Aorta (tissue), 5 donors: Measurements from ENCODE around the gene SPPL3. TPM values are rescaled to one million over a fixed set of nuclear protein-coding genes. Genes with fewer than 3 reads are reported as not detected.
"Not testable (repeated sequence)": the region's sequence is repeated elsewhere in the genome, so short reads cannot be mapped to it uniquely, and the experiment has no call there.

Experiments
- ATAC-seq: fragments of 200-7000 bp; cut with Tn5 transposase; one replicate; pipeline ENCODE4 v1.9.1; 2022; ENCODE audit warnings: moderate library complexity; ENCODE audit not compliant: low FRiP score
- DNase-seq, 2 donors: peaks; one replicate each; pipeline ENCODE4 v3.0.0-alpha.2; 2020
- H3K27ac ChIP-seq, 2 donors: one replicate each; pipeline ENCODE4 v1.5.1; 2013; ENCODE audit warnings: low read length in 2 of 2, mild to moderate bottlenecking in 2 of 2, moderate library complexity in 2 of 2, control low read depth in 1 of 2, inconsistent platforms in 1 of 2, low read depth in 1 of 2
- H3K27me3 ChIP-seq, 2 donors: one replicate each; pipeline ENCODE4 v1.6.1; 2013; ENCODE audit warnings: control low read depth in 1 of 2, low read length in 1 of 2, mild to moderate bottlenecking in 1 of 2, moderate library complexity in 1 of 2; ENCODE audit not compliant: insufficient read depth in 2 of 2, control insufficient read depth in 1 of 2
- H3K36me3 ChIP-seq, 2 donors: one replicate each; pipeline ENCODE4 v1.6.1; 2013; ENCODE audit warnings: control low read depth in 1 of 2, low read length in 1 of 2, mild to moderate bottlenecking in 1 of 2; ENCODE audit not compliant: insufficient read depth in 2 of 2, control insufficient read depth in 1 of 2
- H3K4me1 ChIP-seq, 2 donors: one replicate each; pipeline ENCODE4 v1.6.1; 2013; ENCODE audit warnings: low read length in 2 of 2, control low read depth in 1 of 2, mild to moderate bottlenecking in 1 of 2, moderate library complexity in 1 of 2; ENCODE audit not compliant: insufficient read depth in 2 of 2, control insufficient read depth in 1 of 2
- H3K4me3 ChIP-seq, 2 donors: one replicate each; pipeline ENCODE4 v1.5.1; 2013; ENCODE audit warnings: low read length in 2 of 2, control low read depth in 1 of 2, mild to moderate bottlenecking in 1 of 2
- H3K9me3 ChIP-seq: one replicate; pipeline ENCODE4 v1.6.1; 2013; ENCODE audit warnings: mild to moderate bottlenecking, low read length; ENCODE audit not compliant: control insufficient read depth
- WGBS, 2 donors: extraction: QIAGEN DNeasy Blood & Tissue Kit; methylation state at CpG; one replicate each; pipeline ENCODE4 v1.1.7; 2013; 5-methylcytosine and 5-hydroxymethylcytosine counted together
- intact Hi-C, 2 donors: fragments of 100-400 bp; cut with DNase I; formaldehyde crosslinking; loops; one replicate each; pipeline versions ENCODE4 v1.14.2 to v1.15.0; 2022
- polyA plus RNA-seq, 2 donors: library from polyadenylated mRNA; stranded (reverse); fragments of 200-250 nt; gene quantifications; one replicate each; pipeline ENCODE4 v1.2.3, GENCODE V29; 2013
- total RNA-seq, 2 donors: library from RNA; stranded (reverse); fragmentation: NEBNext Ultra II Directional; extraction: Animal tissue kit (Norgen Biotek cat#: 25700); gene quantifications; one replicate each; pipeline ENCODE4 v1.2.1, GENCODE V29; 2021
- donor health status: healthy with polysubstance abuse.
- donor health status: Bipolar disorder and iron deficiency.
- donor health status: DM: no; HTN: no; CAD: no.
- donor health status: DM: no; HTN: no; CAD: no.
- donor health status: DM: yes; HTN: yes; CAD: no.

SPPL3 gene
- total and polyA plus RNA-seq, 4 donors: 5.4 to 48.9 (median 27.4) TPM

DNA sequence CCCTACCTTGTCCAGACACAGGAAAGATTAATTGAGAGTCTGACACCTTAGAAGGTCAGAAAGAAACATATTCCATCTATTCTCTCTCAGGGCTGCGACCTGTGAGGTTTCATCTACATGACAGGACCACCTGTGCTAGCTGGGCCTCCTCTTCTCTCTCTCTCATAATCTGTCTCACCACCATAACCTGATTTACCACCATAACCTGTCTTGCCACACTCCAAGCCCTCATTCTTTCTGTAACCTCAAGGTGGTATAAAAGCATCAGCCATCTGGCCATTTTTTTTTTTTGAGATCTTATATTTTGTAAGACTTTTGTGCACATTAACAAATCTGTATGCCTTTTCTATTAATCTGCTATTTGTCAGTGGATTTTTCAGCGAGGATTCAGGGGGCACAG is 103.0 kb downstream of the SPPL3 start:
- intact Hi-C loops: no loop called here
- DNase-seq: no peak
- Histone ChIP-seq H3K9me3 (no peaks in the 10 kb centered on the region), H3K4me3 (no peak overlapping the region), H3K4me1 (peaks cover 0 to 4% of the 10 kb centered on the region in 2 donors), H3K27ac (no peak overlapping the region), H3K36me3 (no peaks in the 10 kb centered on the region), H3K27me3 (no peaks in the 10 kb centered on the region)
- no peak for ATAC-seq
- WGBS, 2 donors: 92 to 93% methylated on average over 2 of the region's 2 CpGs

DNA sequence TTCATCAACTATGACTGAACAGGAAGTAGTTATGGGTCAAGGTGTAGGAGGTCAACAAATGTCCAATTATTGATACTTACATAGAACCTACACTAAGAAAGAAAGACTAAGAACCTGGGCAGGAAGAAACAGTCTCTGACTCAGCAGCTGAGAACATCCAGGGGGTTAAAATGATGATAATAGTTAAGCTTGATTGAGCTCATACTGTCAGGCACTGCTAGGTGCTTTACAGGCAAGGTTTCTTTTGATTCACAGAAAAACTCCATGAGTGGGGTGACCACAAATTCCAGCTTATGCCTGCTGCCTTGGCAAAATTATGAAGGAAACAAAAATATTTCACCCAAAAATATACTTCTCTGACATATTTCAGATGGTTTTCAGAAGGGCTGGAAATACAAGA is 103.5 kb downstream of the SPPL3 start:
- no peaks in the 10 kb centered on the region for H3K27me3 ChIP-seq
- H3K36me3 ChIP-seq: no peaks in the 10 kb centered on the region
- H3K9me3 ChIP-seq: no peaks in the 10 kb centered on the region
- no peak overlapping the region for H3K27ac ChIP-seq
- DNase-seq (no peak), ATAC-seq (no peak)
- peaks cover 0 to 4% of the 10 kb centered on the region in 2 donors for H3K4me1 ChIP-seq
- no peak overlapping the region for H3K4me3 ChIP-seq
- intact Hi-C loops: no loop called here

DNA sequence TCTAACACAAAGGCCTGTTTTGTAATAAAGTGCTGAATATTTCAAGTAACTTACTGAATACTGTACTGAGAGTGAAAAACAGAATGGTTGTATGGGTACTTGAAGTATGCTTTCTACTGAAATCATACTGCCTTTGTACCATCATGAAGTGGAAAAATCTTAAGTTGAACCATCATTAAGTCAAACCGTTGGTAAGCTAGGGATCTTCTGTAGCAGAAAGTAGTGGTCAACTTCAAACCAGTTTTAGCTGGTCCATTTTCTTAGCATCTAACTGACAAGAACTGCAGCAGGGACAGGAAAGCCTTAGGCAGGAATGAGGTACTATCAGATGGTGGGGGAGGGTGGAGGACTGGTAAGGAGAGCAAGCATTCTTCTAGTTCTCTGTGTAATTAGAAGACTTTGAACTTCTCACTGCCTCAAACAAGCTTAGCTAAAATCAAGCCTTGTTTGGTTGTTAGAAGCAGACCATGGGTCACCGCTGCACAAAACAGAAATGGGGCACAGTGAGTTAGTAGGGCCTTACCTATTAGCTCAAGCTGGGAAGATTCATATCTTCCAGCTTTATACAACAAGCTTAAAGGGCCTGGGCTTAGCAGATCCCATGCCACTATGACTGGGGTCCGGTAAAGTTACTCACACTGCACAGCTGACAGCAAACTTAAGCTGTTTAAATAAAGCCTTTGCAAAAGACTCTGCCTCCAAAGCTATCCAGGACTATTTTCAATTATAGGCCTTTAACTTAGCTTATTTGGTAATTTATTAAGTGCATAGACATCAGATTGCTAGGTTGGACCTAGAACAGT is 104.7 kb downstream of the SPPL3 start:
- intact Hi-C loops: no loop called here
- DNase-seq (no peak), ATAC-seq (no peak)
- H3K27me3 ChIP-seq: no peaks in the 10 kb centered on the region
- no peak overlapping the region for H3K27ac ChIP-seq
- H3K9me3 ChIP-seq: no peaks in the 10 kb centered on the region
- H3K4me1 ChIP-seq: peaks cover 0 to 4% of the 10 kb centered on the region in 2 donors
- 73 to 91% methylated on average over 3 of the region's 3 CpGs for WGBS, 2 donors
- H3K4me3 ChIP-seq: no peak overlapping the region
- no peaks in the 10 kb centered on the region for H3K36me3 ChIP-seq

DNA sequence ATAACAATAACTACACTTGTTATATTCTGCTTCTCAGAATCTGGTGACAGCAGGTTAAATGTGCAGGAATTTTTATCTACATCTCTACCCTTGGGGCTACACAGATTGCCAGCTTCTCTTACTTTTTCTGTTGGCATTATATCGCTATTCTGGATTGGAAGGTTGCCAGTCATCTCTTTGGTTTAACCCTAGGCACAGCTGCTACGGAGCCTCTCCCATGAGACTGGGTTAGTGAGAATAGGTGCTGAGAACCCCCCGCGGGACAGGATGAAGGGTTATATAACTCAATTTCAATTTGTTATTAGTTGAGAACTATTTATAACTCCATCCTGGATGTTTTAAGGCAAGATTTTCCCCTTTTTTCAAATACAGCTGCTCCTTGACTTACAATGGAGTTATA is 105.5 kb downstream of the SPPL3 start:
- intact Hi-C loops: no loop called here
- WGBS, 2 donors: 16 to 22% methylated on average over 4 of the region's 4 CpGs

DNA sequence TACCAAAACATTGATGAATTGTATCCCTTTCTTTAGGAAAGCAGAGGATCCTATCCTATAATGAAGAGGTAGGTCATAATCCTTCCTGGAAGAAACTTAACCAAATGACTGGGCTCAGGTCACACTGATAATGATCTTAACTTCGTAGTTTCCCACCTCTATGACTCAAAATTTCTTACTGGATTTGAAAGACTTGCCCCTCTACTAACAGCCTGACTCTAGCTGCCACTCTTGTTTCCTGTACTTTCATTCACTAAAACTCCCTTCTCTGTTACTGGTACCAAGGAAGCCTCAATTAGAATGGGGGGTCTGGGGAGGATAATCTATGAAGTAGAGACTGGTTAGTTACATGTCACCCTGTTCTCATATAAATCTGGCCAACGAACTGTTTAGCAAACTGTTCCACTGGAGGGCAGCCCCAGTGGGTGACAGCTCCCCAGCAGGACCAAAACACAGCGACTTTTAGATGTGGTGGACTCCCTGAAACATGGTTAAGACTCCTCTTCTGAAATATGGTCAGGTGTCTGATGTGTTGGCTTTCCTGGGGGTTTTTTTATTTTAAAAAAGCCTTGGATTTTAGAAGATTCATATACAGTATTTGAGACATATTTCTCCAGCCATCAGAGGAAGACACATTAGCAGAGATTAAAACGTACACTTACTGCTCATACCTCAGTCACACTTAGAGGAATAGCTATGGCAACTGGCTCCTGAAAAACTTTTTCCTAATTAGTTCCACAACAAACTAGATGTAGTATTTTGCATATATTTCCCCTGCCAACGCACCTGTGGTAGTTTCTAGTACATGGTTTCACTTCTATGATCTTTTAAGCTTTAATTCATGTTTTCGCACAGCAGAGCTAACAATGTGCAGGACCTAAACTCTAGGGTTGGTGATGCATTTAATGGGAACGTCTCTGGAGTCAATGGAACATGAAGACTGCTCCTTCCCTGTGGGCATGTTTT is 106.2 kb downstream of the SPPL3 start:
- 79% methylated on average over 7 of the region's 7 CpGs for WGBS, 2 donors
- no peaks in the 10 kb centered on the region for H3K9me3 ChIP-seq
- H3K27ac ChIP-seq: no peak overlapping the region
- peaks cover 0 to 4% of the 10 kb centered on the region in 2 donors for H3K4me1 ChIP-seq
- intact Hi-C loops: no loop called here
- H3K36me3 ChIP-seq: no peaks in the 10 kb centered on the region
- no peak for DNase-seq
- no peak for ATAC-seq
- no peaks in the 10 kb centered on the region for H3K27me3 ChIP-seq
- H3K4me3 ChIP-seq: no peak overlapping the region

More for the DNA sequence above, 105.5 kb downstream of the SPPL3 start:
- H3K4me1 ChIP-seq: peaks cover 0 to 4% of the 10 kb centered on the region in 2 donors
- no peak overlapping the region for H3K27ac ChIP-seq
- no peak for DNase-seq
- no peaks in the 10 kb centered on the region for H3K36me3 ChIP-seq
- H3K9me3 ChIP-seq: no peaks in the 10 kb centered on the region
- H3K27me3 ChIP-seq: no peaks in the 10 kb centered on the region
- no peak for ATAC-seq
- H3K4me3 ChIP-seq: no peak overlapping the region

DNA sequence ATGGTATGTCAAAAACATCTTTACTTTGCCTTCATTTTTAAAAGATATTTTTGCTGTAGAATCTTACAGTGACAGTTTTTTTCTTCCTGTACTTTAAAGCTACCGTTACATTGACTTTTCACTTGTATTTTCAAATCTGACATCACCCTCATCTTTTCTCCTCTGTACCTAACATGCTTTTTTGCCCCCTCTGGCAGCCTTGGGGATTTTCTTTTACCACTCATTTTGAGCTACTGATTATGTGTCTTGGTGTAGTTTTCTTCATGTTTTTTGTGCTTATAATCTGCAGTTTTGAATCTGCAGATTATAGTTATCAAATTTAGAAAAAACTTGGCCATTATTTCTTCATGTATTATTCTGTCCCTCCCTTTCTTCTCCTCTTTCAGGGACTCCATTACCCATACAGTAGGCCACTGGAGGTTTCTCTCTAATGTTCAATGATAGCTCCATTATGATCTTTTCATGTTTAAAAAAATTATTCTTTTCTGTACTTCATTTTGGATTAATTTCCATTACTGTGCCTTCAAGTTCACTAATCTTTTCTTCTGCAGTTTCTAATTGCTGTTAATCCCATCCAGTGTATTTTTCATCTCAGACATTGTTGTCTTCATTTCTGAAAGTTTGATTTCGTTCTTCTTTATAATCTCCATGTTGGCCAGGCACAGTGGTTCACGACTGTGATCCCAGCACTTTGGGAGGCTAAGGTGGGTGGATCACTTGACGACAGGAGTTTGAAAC is 108.5 kb downstream of the SPPL3 start:
- intact Hi-C loops: no loop called here
- no peaks in the 10 kb centered on the region for H3K9me3 ChIP-seq
- no peak overlapping the region for H3K27ac ChIP-seq
- H3K27me3 ChIP-seq: no peaks in the 10 kb centered on the region
- H3K4me1 ChIP-seq: peaks cover 0 to under 1% of the 10 kb centered on the region in 2 donors
- WGBS, 2 donors: 97 to 98% methylated on average over 4 of the region's 4 CpGs
- ATAC-seq: no peak
- no peaks in the 10 kb centered on the region for H3K36me3 ChIP-seq
- DNase-seq: no peak
- H3K4me3 ChIP-seq: no peak overlapping the region

DNA sequence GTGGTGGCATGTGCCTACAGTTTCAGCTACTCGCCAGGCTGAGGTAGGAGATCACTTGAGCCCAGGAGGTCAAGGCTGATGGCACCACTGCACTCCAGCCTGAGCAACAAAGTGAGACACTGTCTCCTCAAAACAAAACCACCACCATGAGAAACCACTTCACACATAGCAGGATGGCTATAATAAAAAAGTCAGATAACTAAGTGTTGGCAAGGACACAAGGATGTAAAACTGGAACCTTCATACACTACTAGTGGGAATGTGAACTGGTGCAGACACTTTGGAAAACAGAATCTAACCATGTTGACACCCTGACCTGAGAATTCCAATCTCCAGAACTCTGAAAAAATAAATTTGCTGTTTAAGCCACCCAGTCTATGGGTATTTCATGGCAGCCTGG is 110.8 kb downstream of the SPPL3 start:
- ATAC-seq: no peak
- intact Hi-C loops: no loop called here
- H3K27ac ChIP-seq: no peak overlapping the region
- WGBS, 2 donors: 95 to 97% methylated on average over 1 of the region's 1 CpG
- no peaks in the 10 kb centered on the region for H3K27me3 ChIP-seq
- H3K4me1 ChIP-seq: no peaks in the 10 kb centered on the region
- no peak for DNase-seq
- no peak overlapping the region for H3K4me3 ChIP-seq
- no peaks in the 10 kb centered on the region for H3K9me3 ChIP-seq
- no peaks in the 10 kb centered on the region for H3K36me3 ChIP-seq

DNA sequence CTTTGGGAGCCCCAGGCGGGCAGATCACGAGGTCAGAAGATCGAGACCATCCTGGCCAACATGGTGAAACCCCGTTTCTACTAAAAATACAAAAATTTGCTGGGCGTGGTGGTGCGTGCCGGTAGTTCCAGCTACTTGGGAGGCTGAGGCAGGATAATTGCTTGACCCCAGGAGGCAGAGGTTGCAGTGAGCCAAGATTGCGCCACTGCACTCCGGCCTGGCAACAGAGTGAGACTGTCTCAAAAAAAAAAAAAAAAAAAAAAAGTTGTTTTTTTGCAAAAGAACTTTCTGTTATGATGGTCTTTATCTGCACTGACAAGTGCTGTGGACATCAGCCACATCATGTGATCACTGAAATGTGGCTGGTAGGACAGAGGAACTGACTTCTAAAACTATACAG is 111.7 kb downstream of the SPPL3 start:
- DNase-seq, H3K27me3 ChIP-seq, H3K4me3 ChIP-seq, H3K4me1 ChIP-seq, ATAC-seq, H3K9me3 ChIP-seq, intact Hi-C loops, H3K36me3 ChIP-seq, H3K27ac ChIP-seq: not testable (repeated sequence)
- 93 to 97% methylated on average over 9 of the region's 9 CpGs for WGBS, 2 donors
